ENCODE measurements around the gene CDKN3. TPM values are rescaled to one million over a fixed set of nuclear protein-coding genes. Genes with fewer than 3 reads are reported as not detected.
A peak's percentile ranks its signal among the peaks of the same experiment; 100 is the strongest.

Gene CDKN3
- total RNA-seq, 1 experiment from 2014 or later, result 62.5 TPM

GRCh38 chr14:54396493-54397335, at the start of gene CDKN3 (continued):
- TF ChIP-seq REST (IDR thresholded peaks at IDR 0.05; ENCODE audit: low read depth) (no peak), SRF (IDR thresholded peaks at IDR 0.05; ENCODE audit: low read depth) (peak; percentile 32; the same call in 1 of the 2 replicates)

GRCh38 chr14:54347044-54347443, 49.8 kb upstream of the CDKN3 start:
- H3K27me3 ChIP-seq (ENCODE audit: insufficient read depth, low read length), result no peaks in the 10 kb centered on the region
- peaks cover 12 to 18% of the 10 kb centered on the region in 2 experiments; a peak in 3 of 4 replicates for H3K4me1 ChIP-seq (ENCODE audit: control insufficient read depth in 1 of 2, insufficient read depth in 2 of 2, low read length in 2 of 2)
- BruUV-seq (replicated peaks), result no TSS peak
- H4K20me1 ChIP-seq (ENCODE audit: insufficient read depth), result no peaks in the 10 kb centered on the region
- H3K9ac ChIP-seq (ENCODE audit: low read length), result no peak overlapping the region
- POLR2A ChIA-PET, result no interaction called here
- H3K9me3 ChIP-seq (ENCODE audit: control insufficient read depth in 1 of 2, insufficient read depth in 1 of 2, low read depth in 1 of 2, low read length in 2 of 2), result no peaks in the 10 kb centered on the region
- no peaks in the 10 kb centered on the region for H3K36me3 ChIP-seq (ENCODE audit: control insufficient read depth in 1 of 2, insufficient read depth in 2 of 2, low read length in 2 of 2)
- RAD21 ChIA-PET (ENCODE audit: low non-redundant PET in 1 of 2, low total read pairs in 2 of 2, uncharacterized antibody in 2 of 2, unreplicated experiment in 2 of 2), result interaction anchor here (0.9 to 1.5 kb wide), 2 partner anchors 172 to 807 kb away, joined by 4 read pairs; no protein-coding TSS in a partner anchor
- H3K27ac ChIP-seq (ENCODE audit: low read depth, low read length), result no peak overlapping the region
- no peaks in the 10 kb centered on the region for H3K79me2 ChIP-seq (ENCODE audit: insufficient read depth, low read length)
- no peak overlapping the region for H3K4me3 ChIP-seq (replicated peaks in 1 of 2; ENCODE audit: low read depth in 1 of 2, low read length in 2 of 2)
- DNase-seq (ENCODE audit: low read depth, low spot score), result no peak
- no peak overlapping the region for H3K4me2 ChIP-seq (ENCODE audit: low read length)
- H3K9me2 ChIP-seq (ENCODE audit: insufficient read depth), result no peaks in the 10 kb centered on the region
- ATAC-seq, result no peak
- intact Hi-C loops (cut with micrococcal nuclease), result loop anchor here (5.0 to 10.0 kb wide), 4 partner anchors 682 to 1050 kb away; no protein-coding TSS in a partner anchor
- H2AFZ ChIP-seq (ENCODE audit: low read depth, low read length, poor library complexity, severe bottlenecking), result no peak overlapping the region
- CTCF ChIA-PET, result interaction anchor here (0.9 to 2.4 kb wide), 17 partner anchors 9 to 1522 kb away, joined by 4 to 22 read pairs (median 8); partner anchors contain the start of gene CDKN3
- TF ChIP-seq SRF (IDR thresholded peaks at IDR 0.05; ENCODE audit: low read depth) (no peak), ZBTB33 (IDR thresholded peaks at IDR 0.05; ENCODE audit: extremely low read depth, insufficient replicate concordance, low read length) (no peak), MAX (IDR thresholded peaks at IDR 0.05) (no peak), ZNF274 (IDR thresholded peaks at IDR 0.05; ENCODE audit: low read depth, low read length) (no peak), ELF1 (IDR thresholded peaks at IDR 0.05; ENCODE audit: borderline replicate concordance, low read depth) (no peak), ZFX (IDR thresholded peaks at IDR 0.05) (no peak), EZH2phosphoT487 (IDR thresholded peaks at IDR 0.05; ENCODE audit: borderline replicate concordance) (no peak), POLR2AphosphoS5 (IDR thresholded peaks at IDR 0.05; ENCODE audit: low read depth, low read length) (no peak), POLR2A (IDR thresholded peaks at IDR 0.05; ENCODE audit: borderline replicate concordance, extremely low read depth, insufficient read depth, insufficient read length) (no peak), REST (IDR thresholded peaks at IDR 0.05; ENCODE audit: low read depth) (no peak), CEBPB (IDR thresholded peaks at IDR 0.05; ENCODE audit: low read depth) (no peak), CBX3 (IDR thresholded peaks at IDR 0.05; ENCODE audit: low read depth) (no peak), JUND (IDR thresholded peaks at IDR 0.05) (no peak), EZH2 (IDR thresholded peaks at IDR 0.05) (no peak), SP1 (IDR thresholded peaks at IDR 0.05; ENCODE audit: low read depth) (no peak)
